ENCODE measurements around the gene NGDN. TPM values are rescaled to one million over a fixed set of nuclear protein-coding genes. Genes with fewer than 3 reads are reported as not detected.

Gene NGDN
- total RNA-seq, 1 donor from 2014 or later: 47.1 TPM

- Histone ChIP-seq H3K9me3 (no peaks in the 10 kb centered on the region), H3K27ac (no peak overlapping the region), H3K4me1 (no peaks in the 10 kb centered on the region), H3K36me3 (no peaks in the 10 kb centered on the region), H3K4me3 (no peak overlapping the region), H3K27me3 (no peaks in the 10 kb centered on the region)
- intact Hi-C loops (cut with DNase I): no loop called here
- TF ChIP-seq POLR2A (IDR thresholded peaks at IDR 0.05): no peak
- TF ChIP-seq POLR2AphosphoS5 (IDR thresholded peaks at IDR 0.05; ENCODE audit: insufficient read depth in 1 of 2, low read depth in 1 of 2): no peak
- no peak for TF ChIP-seq CTCF (IDR thresholded peaks at IDR 0.05)
- DNase-seq (ENCODE audit: extremely low spot score in 2 of 2): no peak
These were observed 44.5 kb downstream of the NGDN start for GRCh38 chr14:23513818-23514643.

GRCh38 chr14:23514644-23514957 lies 45.1 kb downstream of the NGDN start:
- intact Hi-C loops (cut with DNase I): no loop called here
- Histone ChIP-seq H3K9me3 (no peaks in the 10 kb centered on the region), H3K27ac (no peak overlapping the region), H3K4me3 (no peak overlapping the region), H3K27me3 (no peaks in the 10 kb centered on the region), H3K36me3 (no peaks in the 10 kb centered on the region), H3K4me1 (no peaks in the 10 kb centered on the region)
- DNase-seq (ENCODE audit: extremely low spot score in 2 of 2): no peak
- TF ChIP-seq POLR2A (IDR thresholded peaks at IDR 0.05) (no peak), CTCF (IDR thresholded peaks at IDR 0.05) (no peak), POLR2AphosphoS5 (IDR thresholded peaks at IDR 0.05; ENCODE audit: insufficient read depth in 1 of 2, low read depth in 1 of 2) (no peak)

- Histone ChIP-seq H3K36me3 (no peaks in the 10 kb centered on the region), H3K27ac (no peak overlapping the region), H3K27me3 (no peaks in the 10 kb centered on the region), H3K4me1 (no peaks in the 10 kb centered on the region), H3K9me3 (no peaks in the 10 kb centered on the region), H3K4me3 (no peak overlapping the region)
- no peak for TF ChIP-seq POLR2AphosphoS5 (IDR thresholded peaks at IDR 0.05; ENCODE audit: insufficient read depth in 1 of 2, low read depth in 1 of 2)
- TF ChIP-seq CTCF (IDR thresholded peaks at IDR 0.05): no peak
- TF ChIP-seq POLR2A (IDR thresholded peaks at IDR 0.05): no peak
- no peak for DNase-seq (ENCODE audit: extremely low spot score in 2 of 2)
- intact Hi-C loops (cut with DNase I): no loop called here
These were observed 48.3 kb downstream of the NGDN start for GRCh38 chr14:23517650-23518326.

GRCh38 chr14:23518709-23519108 lies 49.2 kb downstream of the NGDN start:
- no peak for TF ChIP-seq POLR2AphosphoS5 (IDR thresholded peaks at IDR 0.05; ENCODE audit: insufficient read depth in 1 of 2, low read depth in 1 of 2)
- no peak for TF ChIP-seq CTCF (IDR thresholded peaks at IDR 0.05)
- no peak for TF ChIP-seq POLR2A (IDR thresholded peaks at IDR 0.05)
- DNase-seq (ENCODE audit: extremely low spot score in 2 of 2): no peak
- intact Hi-C loops (cut with DNase I): no loop called here
- Histone ChIP-seq H3K4me3 (no peak overlapping the region), H3K27me3 (no peaks in the 10 kb centered on the region), H3K27ac (no peak overlapping the region), H3K4me1 (no peaks in the 10 kb centered on the region), H3K9me3 (no peaks in the 10 kb centered on the region), H3K36me3 (no peaks in the 10 kb centered on the region)
